Peyer's patch (tissue), 4 donors: ENCODE results near the gene CPLANE2.

Experiments
- POLR2A ChIP-seq, 2 donors: fragments of 450-650 bp; IDR thresholded peaks; one replicate each; pipeline ENCODE4 v1.5.1; 2017; ENCODE audit warnings: antibody characterized with exemption in 2 of 2, mild to moderate bottlenecking in 2 of 2, moderate library complexity in 2 of 2
- TF ChIP-seq, protein P1 (sequence below), 6 experiments: fragments of 450-650 bp in 4 of 6; fragments of 200-600 bp in 2 of 6; sonication (generic) in 1 of 6; IDR thresholded peaks; one replicate each; pipeline ENCODE4 v1.5.1; 2017 to 2019; ENCODE audit warnings: antibody characterized with exemption in 6 of 6, mild to moderate bottlenecking in 3 of 6, moderate library complexity in 1 of 6

DNA sequence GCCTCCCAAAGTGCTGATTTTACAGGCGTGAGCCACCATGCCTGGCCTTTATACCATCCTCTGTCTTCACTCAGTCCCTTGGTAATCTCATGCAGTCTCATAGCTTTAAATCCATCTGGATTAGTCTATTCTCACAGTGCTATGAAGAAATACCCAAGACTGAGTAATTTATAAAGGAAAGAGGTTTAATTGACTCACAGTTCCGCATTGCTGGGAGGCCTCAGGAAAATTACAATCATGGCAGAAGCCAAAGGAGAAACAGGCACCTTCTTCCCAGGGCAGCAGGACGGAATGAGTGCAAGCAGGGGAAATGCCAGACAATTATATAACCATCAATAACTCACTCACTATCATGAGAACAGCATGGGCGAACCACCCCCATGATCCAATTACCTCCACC is 49.1 kb upstream of the CPLANE2 start:
- TF ChIP-seq, protein P1, sequence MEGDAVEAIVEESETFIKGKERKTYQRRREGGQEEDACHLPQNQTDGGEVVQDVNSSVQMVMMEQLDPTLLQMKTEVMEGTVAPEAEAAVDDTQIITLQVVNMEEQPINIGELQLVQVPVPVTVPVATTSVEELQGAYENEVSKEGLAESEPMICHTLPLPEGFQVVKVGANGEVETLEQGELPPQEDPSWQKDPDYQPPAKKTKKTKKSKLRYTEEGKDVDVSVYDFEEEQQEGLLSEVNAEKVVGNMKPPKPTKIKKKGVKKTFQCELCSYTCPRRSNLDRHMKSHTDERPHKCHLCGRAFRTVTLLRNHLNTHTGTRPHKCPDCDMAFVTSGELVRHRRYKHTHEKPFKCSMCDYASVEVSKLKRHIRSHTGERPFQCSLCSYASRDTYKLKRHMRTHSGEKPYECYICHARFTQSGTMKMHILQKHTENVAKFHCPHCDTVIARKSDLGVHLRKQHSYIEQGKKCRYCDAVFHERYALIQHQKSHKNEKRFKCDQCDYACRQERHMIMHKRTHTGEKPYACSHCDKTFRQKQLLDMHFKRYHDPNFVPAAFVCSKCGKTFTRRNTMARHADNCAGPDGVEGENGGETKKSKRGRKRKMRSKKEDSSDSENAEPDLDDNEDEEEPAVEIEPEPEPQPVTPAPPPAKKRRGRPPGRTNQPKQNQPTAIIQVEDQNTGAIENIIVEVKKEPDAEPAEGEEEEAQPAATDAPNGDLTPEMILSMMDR (IDR thresholded peaks at IDR 0.05) = no peak
- TF ChIP-seq POLR2A (IDR thresholded peaks at IDR 0.05) = no peak
